Smooth muscle cell of the brain vasculature (primary cell): ENCODE results near the gene BCAR3.

ENCODE experiments used
- DNase-seq: peaks from one replicate; pipeline ENCODE4 v3.0.0-alpha.2; 2012; ENCODE audit warnings: low read depth, low spot score

The BCAR3 gene

GRCh38 chr1:93681101-93681988 is at the start of gene BCAR3:
Gene BCAR3 (minus strand): TSS chr1:93681837. CDS start chr1:93674930, 6,907 bp downstream.
- DNase-seq, result no peak

DNA sequence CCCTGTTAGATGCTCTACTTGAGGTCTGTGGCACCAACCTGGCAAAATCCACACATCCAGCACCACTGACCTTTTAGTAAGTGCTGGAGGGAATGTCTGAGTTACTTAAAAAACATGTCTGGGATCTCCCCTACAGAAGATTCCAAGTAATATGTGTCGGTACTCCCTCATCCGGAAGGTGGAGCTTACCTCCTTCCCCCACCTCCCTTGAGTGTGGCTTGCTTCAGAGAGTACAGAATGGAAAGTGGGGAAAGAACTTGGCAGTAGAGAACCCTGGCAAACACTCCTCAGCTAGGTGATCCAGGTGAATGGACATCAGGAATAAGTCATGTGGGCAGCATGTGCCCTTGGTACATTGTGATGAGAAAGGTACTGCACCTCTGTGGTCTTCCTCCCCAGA is 49.0 kb upstream of the BCAR3 start:
- DNase-seq, result no peak

GRCh38 chr1:93729906-93730305 is 48.3 kb upstream of the BCAR3 start:
- no peak for DNase-seq

- DNase-seq, result no peak
Measured at GRCh38 chr1:93729502-93729901, 47.9 kb upstream of the BCAR3 start.

DNA sequence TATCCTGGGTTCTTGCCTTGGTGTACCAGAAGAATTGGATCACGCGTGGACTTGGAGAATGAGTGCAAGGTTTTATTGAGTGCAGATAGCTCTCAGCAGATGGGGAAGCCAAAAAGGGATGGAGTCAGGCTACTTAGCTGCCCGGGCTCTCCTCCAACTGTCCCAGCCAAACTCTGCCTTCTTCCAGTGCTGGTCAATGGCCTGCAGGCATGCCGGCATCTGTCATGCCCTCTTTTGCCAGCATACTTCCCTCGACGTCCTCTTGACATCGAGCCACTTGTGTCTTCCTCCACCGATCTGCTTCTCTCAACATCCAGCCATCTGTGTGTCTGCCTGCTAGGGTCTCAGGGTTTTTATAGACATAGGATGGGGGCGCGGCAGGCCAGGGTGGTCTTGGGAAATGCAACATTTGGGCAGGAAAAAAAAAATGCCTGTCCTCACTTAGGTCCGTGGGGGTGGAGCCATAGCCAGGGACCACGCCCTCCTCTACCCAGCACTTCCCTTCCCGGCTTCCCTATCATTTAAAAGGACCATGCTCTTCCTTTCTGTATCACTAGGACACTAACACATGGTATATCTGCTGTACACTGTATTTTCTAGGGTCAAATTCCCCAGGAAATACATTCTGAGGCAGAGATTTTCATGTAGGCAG is 47.0 kb upstream of the BCAR3 start:
- DNase-seq, result no peak

DNA sequence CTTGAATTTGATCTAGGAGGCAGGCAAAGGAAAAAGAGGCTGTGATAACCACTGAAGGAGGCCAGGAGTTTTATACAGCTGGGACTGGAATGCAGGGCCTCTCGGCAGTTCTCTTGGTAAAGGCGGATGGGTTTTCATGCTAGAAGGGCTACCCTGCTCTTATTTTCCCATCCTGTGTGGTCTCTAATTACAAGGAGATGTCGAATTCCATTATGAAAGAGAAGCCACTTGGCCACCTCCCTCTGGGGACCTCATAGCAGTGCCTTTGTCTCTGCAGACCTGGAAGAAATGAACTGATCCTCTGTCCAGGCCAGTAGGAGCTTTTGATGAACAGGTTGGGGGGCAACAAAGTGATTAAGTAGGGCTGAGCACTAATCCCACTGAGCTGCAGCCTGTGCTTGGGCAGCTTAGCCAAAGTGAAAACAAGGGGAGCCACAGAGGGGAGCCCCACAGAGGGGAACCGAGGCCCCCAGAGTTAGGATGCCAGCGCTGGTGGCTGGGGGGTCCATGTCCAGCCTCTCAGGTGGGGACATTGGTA is 42.2 kb upstream of the BCAR3 start:
- no peak for DNase-seq

GRCh38 chr1:93723110-93723509 is 41.5 kb upstream of the BCAR3 start:
- no peak for DNase-seq

DNA sequence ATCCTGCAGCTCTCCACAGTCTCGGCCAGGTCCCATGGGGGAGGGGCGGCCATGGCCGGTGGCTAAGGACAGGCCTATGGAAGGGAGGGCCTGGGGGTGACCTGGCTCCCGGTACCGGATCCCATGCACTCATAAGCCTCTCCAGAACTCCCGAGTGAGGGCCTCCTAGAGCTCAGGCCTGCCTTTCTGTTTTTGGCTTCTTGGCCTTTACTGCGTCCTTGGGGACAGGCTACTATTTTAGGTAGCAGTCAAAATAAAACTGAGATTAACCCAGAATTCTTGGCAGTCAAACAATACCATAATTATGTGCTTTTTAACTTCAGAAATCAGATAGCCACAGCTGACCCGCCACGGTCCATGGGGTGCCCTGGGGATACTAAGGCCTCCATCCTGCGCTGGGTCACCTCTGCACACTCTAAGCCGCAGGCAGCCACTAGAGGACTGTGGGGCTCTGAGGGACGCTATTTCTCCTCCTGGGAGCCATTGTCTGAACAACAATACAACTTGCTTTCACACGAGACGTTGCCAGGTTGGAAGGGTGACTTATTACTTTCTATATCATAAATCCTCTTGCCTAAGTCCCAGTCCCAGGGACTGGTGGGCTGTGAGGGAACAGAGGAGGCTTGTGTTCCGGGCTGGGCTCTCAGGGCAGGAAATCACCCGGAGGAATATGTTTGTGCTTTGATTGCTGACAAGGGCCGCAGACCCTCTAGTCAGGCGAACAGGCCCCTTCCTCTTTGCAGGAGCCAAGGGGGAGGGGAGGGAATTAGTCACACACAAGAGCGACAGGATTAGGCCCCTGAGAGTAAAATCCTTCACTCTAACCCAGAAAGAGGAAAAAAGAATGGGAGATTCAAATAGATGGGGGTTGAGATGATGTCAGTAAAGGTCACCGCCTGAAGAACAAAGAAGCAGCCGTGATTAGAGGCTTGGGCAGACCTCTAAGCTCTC is 40.7 kb upstream of the BCAR3 start:
- DNase-seq, result no peak

GRCh38 chr1:93720956-93721626 is 39.5 kb upstream of the BCAR3 start:
- DNase-seq, result no peak

DNA sequence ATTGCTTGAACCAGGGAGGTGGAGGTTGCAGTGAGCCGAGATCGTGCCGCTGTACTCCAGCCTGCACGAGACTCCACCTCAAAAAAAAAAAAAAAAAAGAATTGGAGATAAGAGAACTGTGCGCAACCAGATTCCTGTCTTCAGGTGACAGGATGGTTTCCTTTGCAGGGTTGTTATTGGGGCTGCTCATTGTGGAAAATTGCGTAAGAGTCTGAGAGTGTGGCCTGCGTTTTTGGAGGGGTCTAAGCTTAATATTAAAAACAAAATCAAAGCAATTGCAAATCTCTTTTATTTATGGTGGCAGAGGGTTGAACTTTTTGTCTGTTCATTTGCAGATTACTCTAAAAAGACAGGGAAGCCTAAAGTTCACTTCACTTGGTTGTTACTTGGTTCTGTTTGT is 36.0 kb upstream of the BCAR3 start:
- no peak for DNase-seq

GRCh38 chr1:93716941-93717368 is 35.3 kb upstream of the BCAR3 start:
- DNase-seq, result no peak

DNA sequence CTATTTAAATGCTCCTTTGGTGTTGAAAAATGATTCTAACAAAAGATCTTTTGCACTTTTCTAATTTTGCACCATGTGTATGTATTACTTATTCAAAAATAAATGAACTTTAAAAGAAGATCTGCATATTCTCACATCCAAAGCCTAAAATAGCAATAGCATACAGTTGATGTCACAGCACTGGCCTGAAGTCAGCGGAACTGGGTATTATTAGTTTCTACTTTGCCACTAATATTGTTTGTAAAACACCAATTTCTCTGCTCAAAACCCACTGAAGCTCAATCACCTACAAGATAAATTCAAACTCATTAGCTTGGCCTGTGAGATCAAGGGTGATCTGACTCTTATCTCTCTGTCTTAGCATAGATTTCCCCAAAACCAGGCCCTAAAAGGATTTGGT is 34.5 kb upstream of the BCAR3 start:
- no peak for DNase-seq

DNA sequence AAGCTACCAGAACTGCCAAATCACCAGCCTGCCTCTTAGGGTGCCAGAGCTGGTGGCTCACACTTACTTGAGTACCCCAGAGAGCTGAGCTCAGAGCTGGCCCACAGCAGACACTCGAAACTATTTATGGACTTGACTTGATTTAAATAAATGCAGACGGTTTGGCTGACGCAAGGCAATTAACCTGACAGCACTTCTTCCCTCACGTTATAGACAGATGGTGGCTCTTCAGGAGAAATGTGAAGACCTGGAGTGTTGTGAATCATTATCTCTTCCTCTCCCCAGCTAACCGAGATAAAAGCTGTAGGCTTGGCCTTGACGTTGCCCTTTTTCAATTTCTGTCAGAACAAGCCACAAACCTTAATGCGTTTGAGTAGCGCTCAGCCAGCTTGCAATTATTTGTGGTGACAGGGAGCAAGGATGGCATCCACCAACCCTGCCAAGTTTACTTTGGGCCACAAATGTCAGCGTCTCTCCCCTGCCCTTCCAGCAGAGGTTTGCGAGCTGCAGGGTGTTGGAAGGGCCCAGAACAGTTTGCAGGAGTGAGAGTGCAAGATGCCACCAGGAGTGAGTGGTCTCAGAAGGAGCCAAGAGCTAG is 34.0 kb upstream of the BCAR3 start:
- DNase-seq, result no peak

GRCh38 chr1:93714356-93714755 is 32.7 kb upstream of the BCAR3 start:
- DNase-seq, result no peak

GRCh38 chr1:93713341-93713740 is 31.7 kb upstream of the BCAR3 start:
- no peak for DNase-seq

DNA sequence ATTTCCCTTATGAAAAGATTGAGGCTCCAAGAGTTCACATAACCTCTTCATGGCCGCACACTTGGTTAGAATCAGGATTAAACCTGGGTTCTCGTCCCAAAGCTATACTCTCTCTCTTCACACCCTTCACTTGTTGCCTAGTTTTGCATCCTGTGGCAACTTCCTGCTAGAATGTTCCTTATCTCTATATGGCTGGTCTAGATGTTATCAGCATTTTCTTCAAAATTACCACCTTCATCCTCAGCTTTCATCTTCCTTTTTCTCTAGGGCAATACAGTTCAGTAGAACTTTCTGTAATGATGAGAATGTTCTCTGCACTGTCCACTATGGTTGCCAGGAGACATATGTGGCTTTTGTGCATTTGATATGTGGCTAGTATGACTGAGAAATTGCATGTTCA is 31.1 kb upstream of the BCAR3 start:
- no peak for DNase-seq

- no peak for DNase-seq
Measured at GRCh38 chr1:93710499-93711453, 29.1 kb upstream of the BCAR3 start.

DNA sequence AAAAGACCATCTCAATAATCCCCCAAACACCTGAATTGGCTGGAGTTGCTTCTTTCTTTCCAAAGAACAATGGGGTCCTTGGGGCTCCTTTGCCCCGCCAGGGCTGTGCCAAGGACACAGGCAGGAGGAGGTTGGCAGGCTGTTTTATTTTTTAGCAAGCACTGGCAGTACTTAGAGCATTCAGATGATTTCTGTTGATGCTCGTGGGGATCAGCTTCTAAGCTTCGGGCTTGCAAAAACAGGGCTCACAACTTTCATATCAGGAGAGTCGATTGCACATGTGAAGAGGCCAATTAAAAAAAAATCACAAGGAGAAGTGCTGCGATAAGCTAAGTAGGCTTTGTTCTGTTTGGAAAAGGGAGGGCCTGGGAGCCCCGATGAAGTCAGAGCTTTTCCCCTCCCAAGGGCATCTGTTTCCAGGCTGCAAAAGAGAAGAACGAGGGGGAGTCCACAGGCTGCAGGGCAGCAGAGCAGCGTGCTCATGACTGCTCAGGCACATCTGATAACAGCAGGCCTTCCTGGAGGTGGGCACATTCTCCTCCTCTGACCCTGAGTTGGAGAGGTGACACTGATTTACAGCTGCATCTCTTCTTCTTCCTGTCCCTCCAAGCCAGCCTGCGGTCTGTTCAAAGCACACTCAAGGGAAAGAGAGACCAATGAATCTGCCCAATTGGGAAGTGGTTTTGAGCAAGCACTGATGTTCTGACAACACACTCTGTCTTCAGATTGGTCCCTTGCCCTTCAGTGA is 27.3 kb upstream of the BCAR3 start:
- DNase-seq, result no peak

DNA sequence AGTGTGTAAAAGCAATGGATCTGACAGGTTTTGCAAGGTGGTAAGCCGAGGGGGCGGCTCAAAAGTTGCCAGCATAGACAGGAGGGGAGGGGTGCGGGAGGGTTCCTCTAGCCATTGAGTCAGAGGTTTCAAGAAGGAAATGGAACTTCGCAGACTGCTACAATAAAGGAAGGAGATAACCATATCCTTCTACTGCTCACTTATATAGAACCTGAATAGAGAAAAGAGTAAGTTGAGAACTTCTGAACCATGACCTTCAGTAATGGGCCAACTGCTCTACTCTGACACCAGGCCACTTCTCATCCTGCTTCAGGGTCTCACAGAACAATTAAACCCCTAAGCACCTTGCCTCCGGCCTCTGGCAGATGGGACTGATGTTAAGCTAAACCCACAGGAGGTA is 26.3 kb upstream of the BCAR3 start:
- no peak for DNase-seq
